ENCODE measurements around the gene TKFC.

The TKFC gene

DNA sequence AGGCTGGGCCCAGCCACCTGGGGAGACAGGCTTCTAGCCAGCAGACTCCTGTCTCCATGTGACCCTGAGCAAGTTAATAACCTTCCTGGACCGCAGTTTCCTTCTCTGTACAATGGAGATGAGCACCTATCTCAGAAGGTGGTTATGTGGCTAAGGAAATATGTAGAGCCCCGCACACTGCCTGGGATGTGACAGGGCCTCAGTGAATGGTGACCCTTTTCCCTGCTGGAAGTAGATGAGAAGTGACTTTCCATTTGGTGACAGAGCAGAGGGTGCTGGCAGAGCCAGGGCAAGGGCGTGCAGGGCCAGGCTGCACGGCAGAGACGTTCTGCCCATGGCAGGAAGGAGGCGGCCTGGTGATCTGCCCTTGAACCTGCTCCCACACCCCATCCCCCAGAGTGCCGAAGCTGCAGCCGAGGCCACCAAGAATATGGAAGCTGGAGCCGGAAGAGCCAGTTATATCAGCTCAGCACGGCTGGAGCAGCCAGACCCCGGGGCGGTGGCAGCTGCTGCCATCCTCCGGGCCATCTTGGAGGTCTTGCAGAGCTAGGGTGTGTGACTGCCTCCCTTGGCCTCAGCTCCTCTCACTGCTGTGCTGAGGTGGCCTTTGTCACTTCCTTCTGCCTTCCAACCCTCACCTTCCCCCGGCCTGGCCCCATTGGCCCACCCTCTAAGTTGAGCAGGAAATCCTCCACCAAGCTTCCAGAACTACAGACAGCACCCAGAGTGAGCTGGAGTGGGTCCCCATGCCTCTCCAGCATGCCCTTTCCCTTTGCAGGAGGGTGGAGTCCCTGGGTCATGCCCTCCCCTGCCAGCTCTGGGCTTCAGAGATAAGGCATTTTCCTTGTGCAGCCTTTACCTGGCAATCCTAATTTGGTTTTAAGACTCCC, 13.2 kb downstream of the TKFC start:
- no peak for DNase-seq

DNA sequence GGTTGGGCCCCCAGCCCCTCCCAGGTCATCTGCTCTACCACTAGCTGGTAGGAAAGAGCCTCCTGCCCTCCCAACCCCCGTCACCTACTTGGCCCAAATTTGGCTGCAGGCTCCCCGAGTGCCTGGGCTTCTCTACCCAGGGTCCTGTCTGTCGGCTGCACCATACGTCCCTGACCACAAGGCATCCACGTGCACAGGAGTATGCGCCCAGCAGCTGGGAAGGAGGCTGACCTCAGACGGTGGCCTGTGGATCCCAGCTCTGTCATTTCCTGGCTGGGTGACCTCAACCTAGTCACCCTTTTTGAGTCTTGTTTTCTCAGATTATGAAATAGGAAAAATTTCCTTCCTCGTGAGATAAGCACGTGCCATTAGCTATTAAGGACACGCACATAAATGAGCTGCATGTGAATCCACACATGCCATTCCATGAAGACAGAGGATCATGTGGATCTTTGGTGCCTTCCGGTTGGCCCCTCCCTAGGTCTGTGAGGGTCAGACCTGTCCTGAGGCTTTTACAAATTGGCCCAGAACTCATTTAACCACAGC, 15.0 kb downstream of the TKFC start:
- no peak for DNase-seq

DNA sequence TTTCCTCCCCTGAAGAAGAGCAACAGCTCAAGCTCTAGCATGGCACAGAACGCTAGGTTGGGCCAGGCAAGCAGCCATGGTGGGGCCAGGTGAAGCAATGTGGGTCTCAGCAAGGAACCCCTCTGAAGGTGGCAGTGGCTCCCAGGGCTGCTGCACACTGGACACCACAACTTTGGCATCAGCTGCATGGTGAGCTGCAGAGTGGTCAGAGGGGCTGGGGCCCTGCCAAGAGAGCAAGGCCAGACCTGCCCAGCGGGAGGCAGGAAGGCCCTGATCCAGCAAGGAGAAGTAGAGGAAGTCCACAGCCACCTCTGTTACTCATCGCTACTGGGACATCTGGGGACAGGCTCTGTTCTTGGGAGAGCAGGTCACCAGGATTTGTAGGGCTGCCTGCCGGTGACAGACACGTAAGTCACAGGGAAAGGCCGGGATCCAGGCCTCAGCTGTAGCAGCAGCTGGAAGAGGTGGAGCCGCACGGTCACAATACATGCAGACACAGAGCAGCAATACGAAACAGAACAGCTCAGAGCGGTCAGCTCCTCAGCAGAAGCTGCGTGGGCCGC, 16.2 kb downstream of the TKFC start:
- no peak for DNase-seq

DNA sequence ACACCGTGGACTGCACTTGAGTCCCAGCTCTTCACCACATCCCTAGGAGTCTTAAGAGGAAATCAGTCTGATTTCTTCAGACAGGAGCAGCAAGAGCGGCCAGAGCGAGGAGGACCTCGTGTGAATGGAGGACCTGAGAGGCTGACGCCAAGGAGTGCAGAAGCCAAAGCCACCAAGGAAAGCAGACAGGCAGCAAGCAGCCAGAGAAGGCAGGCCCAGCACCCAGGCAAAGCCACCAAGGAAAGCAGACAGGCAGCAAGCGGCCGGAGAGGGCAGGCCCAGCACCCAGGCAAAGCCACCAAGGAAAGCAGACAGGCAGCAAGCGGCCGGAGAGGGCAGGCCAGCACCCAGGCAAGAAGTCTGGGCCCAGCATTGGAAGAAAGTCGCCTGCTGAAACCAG, 16.9 kb downstream of the TKFC start:
- DNase-seq: no peak

DNA sequence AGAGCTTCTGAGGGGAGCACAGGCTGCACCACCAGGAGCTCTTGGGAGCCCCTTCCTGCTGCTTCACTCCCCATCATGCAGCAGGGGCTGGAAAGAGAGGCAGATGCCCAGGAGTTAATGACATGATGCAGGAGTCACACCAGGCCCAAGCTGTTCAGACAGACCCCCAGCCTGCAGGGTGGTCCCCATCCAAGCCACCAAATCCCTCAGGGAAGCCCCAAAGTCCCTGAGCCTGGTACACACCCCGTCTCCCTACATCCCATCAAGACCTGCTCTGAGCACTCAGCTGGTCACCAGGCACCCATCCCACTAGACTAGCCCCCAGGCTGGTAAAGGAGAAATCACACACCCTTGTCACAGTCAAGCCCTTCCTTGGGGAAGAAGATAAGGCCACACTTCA, 17.3 kb downstream of the TKFC start:
- no peak for DNase-seq

DNA sequence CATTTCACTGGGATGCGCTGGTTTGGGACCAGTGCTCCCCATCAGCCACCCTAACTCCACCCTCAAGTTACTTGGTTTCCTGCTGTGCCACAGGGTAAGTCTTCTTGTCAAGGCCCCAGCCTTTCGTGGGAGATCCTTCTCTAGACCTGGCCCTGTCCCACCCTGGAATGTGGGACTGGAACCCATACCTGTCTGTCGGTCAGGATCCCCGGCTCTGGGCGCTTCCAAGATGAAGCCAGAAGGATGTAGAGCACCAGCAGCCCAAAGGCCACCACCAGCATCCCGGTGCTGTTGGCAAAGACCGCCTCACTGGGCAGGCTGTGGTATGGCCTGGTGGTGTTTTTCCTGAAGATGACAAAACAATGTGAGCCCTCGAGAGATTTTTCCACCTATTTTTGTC, 17.8 kb downstream of the TKFC start:
- DNase-seq: no peak

DNA sequence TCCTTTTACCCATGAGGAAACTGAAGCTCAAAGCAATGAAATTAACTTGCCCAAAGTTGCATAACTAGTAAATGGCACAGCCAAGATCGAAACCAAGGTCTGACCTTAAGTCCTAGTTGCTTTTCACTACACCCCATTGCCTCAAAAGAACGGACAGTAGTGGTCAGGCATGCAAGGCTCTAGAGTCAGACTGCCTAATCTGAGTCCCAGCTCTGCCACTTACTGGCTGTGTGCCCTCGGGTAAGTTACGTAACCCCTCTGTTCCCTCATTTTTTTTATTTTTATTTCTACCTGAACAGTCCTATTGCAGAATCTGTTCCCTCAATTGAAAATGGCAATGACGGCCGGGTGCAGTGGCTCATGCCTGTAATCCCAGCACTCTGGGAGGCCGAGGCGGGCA, 19.0 kb downstream of the TKFC start:
- DNase-seq: no peak

DNA sequence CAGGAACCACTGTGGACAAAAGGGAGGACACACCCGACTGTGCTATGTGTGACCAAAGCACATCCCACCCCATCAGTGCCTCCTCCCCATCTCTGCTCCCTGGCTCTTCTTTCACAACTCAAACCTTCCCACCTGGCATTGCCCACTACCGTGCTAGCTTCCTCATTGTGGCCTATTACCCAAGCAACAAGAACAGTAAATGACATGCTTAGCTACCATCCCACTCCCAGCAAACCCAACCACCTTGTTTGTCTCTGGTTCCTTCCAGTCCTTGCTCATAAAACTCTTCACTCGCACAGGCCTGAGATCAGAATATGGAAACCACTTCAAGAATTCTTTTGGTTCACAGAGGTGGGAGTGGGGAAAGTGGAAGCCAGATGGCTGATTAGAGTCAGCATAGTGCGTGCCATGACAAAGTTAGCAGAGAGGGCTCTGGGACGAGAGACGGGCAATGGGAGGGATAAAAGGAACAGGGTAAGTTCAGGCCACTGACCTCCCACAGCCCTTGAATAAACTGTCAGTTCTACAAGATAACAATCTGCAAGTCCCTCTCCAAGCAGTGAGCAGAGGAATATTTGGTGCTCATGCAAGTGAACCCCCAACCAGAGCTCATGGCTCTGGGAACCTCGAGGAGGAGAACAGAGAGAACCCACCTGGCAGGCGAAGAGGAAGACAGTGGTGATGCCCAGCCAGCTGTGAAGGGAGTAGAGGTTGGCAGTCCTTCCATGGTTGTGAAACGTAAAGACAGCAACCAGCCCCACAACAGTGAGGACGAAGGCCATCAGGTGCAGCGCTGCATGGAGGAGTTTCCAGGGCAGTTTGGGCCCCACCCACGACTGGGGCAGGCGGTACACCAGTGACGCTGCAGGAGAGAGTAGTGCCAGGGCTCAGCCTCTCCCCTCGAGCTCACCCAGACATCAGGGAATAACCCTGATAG, 20.4 kb downstream of the TKFC start:
- no peak for DNase-seq

DNA sequence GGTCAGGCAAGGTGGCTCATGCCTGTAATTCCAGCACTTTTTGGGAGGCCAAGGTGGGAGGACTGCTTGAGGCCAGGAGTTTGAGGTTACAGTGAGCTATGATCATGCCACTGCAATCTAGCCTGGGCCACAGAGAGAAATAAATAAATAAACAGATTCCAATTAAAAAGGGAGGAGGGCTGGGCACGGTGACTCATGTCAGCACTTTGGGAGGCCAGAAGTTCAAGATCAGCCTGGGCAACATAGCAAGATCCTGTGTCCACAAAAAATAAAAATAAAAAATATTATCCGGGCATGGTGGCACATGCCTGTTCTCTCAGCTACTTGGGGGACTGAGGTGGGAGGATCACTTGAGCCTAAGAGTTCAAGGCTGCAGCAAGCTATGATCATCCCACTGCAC, 21.2 kb downstream of the TKFC start:
- no peak for DNase-seq

DNA sequence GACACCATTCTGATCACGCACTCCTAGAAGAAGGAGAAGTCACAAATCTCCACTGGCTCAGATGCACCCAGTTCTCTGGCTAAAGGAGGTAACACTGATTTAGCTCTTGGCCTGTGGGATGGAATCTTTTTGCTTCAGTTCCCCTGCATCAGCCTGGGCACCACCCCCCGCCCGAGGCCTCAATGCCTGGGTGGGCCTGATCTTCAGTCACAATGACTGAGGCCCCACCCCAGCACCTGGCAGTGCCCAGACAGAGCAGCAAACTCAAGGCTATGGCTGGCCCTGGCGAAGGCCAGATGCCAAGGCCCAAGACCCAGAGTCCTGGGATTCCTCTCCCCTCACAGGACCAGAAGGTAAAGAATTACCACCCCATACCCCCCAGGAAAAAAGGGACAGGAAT, 23.7 kb downstream of the TKFC start:
- DNase-seq: no peak

DNA sequence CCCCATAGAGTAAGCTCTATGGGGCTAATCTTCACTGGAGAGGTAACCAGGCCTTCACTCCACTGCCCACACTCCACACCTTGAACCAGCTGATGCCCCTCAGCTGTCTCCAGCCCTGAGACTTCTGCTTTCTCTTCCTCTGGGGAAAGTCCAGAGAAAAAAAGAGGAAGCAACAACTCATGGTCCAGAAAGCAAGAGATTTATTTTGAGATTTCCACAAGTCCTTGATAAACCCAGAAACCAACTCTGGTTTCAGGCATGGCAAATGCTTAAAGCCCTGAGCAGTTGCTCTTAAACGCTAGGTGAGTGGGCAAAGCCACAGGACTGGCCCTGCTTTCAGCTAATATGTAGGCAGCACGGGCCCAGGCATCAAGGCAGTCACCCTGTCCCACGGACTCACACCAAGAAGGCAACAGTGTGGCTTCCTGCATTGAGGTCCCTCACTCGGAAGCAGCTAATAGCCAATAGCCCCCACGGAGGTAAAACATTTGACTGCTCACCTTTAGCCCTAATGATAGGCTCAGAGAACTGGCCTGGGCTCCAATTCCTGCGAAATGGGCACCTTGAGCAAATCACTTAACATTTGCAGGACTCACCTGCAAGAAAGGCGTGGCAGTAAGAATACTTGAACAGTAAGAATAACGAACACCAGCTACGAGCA, 24.3 kb downstream of the TKFC start:
- no peak for DNase-seq

DNA sequence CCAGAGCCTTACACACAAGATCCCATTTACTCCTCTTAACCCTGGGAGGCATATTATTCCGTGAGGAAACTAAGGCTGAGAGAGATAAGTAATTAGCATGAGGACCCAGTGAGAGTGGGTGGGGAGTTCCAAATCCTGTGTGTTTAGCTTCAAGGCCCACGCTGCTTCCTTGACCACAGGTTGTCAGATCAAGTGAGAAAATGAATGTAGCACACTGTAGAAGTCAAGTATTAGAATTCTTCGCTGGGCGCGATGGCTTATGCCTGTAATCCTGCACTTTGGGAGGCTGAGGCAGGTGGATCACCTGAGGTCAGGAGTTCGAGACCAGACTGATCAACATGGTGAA, 24.8 kb downstream of the TKFC start:
- DNase-seq: no peak

DNA sequence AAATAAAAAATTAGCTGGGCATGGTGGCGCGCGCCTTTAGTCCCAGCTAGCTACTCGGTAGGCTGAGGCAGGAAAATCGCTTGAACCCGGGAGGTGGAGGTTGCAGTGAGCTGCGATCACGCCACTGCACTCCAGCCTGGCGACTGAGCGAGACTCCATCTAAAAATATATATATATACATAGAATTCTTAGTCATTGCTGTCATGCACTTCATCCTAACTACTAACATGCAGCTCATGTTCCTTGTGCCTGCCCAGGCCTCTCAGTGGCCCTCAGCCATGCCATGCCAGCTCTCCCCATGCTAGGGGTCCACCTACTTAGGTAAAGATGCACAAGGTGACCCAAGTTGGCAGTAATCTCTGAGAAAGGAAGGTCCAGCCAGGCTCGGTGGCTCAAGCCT, 25.5 kb downstream of the TKFC start:
- no peak for DNase-seq

DNA sequence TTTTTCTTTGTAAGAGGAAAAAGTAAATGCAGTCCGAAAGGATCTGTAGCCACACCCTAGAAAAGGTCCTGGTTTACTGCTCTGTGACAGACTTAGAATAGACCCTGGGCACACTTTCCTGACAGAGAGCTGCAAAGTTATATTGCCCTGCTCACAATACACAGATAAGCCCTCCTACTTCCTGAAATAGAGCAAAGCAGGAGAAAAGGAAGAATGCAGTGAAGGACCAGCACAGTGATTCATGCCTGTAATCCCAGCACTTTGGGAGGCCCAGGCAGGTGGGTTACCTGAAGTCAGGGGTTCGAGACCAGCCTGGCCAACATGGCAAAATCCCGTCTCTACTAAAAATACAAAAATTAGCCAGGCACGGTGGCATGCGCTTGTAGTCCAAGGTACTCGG, 26.5 kb downstream of the TKFC start:
- DNase-seq: no peak

DNA sequence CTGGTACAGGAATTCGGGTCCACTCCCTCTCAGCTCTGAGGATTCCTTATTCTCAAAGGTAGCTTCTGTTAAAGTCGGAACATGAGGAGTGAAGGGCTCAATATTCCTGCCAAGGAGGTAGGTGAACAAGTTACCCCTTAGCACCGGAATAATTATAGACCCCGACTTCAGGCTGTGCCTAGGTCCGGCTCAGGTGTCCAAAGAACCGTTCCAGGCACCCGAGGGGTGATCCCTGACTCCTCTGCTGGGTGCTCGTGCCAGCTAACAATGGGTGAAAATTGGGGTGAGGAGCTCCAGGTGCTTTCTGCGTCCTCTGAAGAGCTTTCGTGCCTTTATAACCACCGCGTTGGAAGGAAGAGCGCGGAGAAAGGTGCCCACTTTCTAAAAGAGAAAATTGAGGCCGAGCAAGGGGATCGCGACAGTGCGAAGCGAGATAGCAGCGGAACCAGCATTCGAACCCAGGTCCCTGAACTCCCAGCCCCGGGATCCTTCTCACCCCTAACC, 28.3 kb downstream of the TKFC start:
- no peak for DNase-seq

DNA sequence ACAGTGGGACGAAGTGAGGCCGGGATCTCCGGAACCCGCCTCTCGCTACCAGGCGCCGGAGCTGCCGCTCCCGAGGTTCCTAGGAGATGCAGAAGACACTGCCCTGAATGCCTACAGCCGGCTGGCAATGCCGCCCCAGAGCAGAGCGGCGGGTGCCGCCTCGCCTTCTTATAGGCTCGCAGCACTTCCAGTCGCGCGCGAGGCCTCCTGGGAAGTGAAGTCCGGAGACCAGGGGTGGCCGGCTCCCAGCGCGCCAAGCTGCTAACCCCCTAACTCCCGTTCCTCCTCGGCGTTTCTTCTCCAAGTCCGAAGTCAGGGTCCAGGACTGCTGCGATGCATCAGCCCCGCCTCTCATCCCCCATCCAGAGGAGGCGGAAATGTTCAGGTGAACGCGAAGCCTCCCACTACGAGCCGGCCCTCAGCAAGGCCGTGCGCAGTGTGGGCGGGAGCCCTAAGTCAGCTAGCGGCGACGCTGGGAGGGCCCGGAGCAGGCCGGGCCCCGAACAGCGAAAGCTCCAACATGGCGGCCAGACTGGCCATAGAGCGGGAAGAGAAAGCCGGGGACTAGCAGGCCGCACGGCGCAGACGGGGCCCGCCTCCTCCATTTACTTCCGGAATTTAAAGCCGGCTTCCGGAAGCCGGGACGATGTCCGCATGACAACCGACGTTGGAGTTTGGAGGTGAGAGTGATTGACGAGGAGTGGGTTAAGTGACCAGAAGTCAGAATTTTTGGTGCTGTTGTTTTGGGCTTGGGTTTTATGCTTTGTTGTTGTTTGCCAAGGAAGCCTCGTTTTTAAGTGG, 28.9 kb downstream of the TKFC start, which contains the start of the genes CYB561A3 and TMEM138:
CYB561A3 (minus strand) TSS at position 142 of the 801 bp plus-strand sequence. CDS start 5,169 bp downstream, outside the sequence.
TMEM138 (plus strand) TSS at position 634 of the 801 bp plus-strand sequence. CDS start 2,017 bp downstream, outside the sequence.
- DNase-seq: peak; percentile 97

DNA sequence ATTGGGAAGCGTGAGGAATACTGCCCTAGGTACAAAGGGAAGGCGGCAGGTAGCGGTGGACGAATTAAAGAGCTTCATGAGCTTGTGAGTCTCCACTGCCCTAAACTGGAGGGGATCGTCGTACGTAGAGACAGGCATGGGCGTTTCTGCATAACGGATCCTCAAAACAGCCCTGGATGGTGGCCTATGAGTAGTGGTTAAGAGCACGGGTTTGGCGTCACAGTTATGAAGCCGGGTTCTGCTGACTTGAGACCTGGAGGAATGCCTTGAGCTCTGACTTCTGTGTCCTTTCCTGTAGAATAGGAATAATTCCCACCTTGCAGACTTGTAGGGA, 29.5 kb downstream of the TKFC start:
- no peak for DNase-seq

DNA sequence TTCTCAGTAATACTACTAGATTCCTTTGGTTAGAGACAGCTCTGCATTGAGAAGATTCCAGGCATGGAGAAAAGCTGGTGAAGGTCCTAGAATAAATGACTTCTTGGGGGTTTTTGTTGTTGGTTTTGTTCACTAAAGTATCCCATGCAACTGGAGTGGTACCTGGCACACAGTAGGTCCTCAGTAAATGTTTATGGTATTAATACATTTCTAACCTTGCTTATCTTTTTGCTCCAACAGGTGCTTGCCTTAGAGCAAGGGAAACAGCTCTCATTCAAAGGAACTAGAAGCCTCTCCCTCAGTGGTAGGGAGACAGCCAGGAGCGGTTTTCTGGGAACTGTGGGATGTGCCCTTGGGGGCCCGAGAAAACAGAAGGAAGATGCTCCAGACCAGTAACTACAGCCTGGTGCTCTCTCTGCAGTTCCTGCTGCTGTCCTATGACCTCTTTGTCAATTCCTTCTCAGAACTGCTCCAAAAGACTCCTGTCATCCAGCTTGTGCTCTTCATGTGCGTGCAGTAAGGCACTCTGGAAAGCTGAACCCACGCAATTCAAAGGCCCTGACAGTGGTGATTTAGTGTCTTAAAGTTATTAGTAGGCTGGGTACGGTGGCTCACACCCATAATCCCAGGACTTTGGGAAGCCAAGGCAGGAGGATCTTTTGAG, 31.1 kb downstream of the TKFC start:
- no peak for DNase-seq

DNA sequence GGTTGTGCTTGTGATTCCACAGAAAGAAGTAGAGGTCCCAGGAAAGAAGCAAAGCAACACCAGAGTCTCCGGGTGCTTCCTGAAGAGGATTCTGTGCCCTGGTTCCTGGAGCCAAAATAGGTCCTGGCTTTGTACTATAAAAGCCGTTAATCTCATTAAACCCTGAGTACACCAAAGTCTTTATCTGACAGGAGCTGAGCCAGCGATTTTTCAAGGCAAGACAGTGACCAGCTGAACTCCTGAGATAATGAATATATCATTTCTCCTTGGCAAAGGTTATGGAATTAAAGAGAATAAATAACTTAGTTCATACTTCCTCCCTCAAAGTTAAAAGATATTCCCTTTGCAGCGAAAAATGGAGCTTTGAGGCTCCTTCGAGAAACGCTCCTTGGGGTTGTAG, 34.4 kb downstream of the TKFC start:
- no peak for DNase-seq

DNA sequence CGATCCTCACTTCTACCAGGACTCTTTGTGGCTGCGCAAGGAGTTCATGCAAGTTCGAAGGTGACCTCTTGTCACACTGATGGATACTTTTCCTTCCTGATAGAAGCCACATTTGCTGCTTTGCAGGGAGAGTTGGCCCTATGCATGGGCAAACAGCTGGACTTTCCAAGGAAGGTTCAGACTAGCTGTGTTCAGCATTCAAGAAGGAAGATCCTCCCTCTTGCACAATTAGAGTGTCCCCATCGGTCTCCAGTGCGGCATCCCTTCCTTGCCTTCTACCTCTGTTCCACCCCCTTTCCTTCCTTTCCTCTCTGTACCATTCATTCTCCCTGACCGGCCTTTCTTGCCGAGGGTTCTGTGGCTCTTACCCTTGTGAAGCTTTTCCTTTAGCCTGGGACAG, 35.6 kb downstream of the TKFC start:
- DNase-seq: no peak

Measured in NCI-H1105 treated with DMSO at 0.1 percent for 48 hours (cell line).